Measurements from ENCODE around the gene FMN2.

FMN2 gene

GRCh38 chr1:240498335-240498734 lies 406.7 kb downstream of the FMN2 start:
- DNase-seq (ENCODE audit: low read depth) = no peak
- H3K4me3 ChIP-seq (ENCODE audit: control insufficient read depth, low read depth, low read length) = no peak overlapping the region
- TF ChIP-seq CTCF (conservative IDR thresholded peaks at IDR 0.05; ENCODE audit: control insufficient read depth, insufficient read depth, low read depth, low read length) = no peak

GRCh38 chr1:240499012-240499411 lies 407.3 kb downstream of the FMN2 start:
- peak; percentile 66 for DNase-seq (ENCODE audit: low read depth)
- TF ChIP-seq CTCF (conservative IDR thresholded peaks at IDR 0.05; ENCODE audit: control insufficient read depth, insufficient read depth, low read depth, low read length) = no peak

GRCh38 chr1:240500647-240501046 lies 409.0 kb downstream of the FMN2 start:
- DNase-seq (ENCODE audit: low read depth) = no peak
- TF ChIP-seq CTCF (conservative IDR thresholded peaks at IDR 0.05; ENCODE audit: control insufficient read depth, insufficient read depth, low read depth, low read length) = no peak

More at GRCh38 chr1:240499012-240499411, 407.3 kb downstream of the FMN2 start:
- H3K4me3 ChIP-seq (ENCODE audit: control insufficient read depth, low read depth, low read length) = no peak overlapping the region

DNA sequence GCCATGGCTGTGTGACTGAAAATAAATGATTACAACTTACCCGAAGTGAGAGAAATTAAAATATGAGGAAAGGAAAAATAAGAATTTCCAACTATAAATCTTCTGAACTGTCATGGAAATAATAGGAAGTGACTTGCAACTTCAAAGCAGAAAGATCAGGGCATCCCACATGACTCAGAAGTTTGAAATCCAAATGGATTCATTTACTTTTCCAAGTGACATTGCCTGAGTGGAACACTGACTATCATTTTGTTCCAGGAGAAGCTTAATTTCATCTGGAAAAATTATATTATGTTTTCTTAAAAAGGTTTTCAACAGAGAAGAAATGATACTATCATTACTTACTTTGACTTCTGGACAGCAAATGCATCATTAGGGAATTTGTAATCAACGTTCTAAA lies 409.4 kb downstream of the FMN2 start:
- DNase-seq (ENCODE audit: low read depth) = peak; percentile 46
- TF ChIP-seq CTCF (conservative IDR thresholded peaks at IDR 0.05; ENCODE audit: control insufficient read depth, insufficient read depth, low read depth, low read length) = no peak

More at GRCh38 chr1:240500647-240501046, 409.0 kb downstream of the FMN2 start:
- no peak overlapping the region for H3K4me3 ChIP-seq (ENCODE audit: control insufficient read depth, low read depth, low read length)

DNA sequence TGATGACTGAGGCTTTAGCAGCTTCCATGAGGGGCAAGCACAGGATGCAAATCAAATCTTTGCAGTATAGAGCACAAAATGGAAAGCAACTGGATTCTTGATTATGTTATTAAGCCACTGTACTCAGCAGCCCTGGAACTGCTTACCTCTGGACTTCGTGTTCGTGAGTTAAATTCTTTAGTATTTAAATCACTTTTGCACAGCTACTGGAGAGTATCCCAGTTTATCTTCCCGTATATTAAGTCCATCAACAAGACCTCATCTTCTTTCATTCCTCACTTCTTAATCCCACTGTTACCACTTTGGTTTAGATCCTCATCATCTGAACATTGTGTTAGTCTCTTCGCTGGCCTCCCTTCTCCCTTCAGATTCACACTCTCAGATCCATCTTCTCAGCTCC lies 411.4 kb downstream of the FMN2 start:
- no peak overlapping the region for H3K4me3 ChIP-seq (ENCODE audit: control insufficient read depth, low read depth, low read length)
- DNase-seq (ENCODE audit: low read depth) = no peak
- TF ChIP-seq CTCF (conservative IDR thresholded peaks at IDR 0.05; ENCODE audit: control insufficient read depth, insufficient read depth, low read depth, low read length) = no peak

More for the DNA sequence above, 409.4 kb downstream of the FMN2 start:
- H3K4me3 ChIP-seq (ENCODE audit: control insufficient read depth, low read depth, low read length) = no peak overlapping the region

- no peak for DNase-seq (ENCODE audit: low read depth)
- no peak for TF ChIP-seq CTCF (conservative IDR thresholded peaks at IDR 0.05; ENCODE audit: control insufficient read depth, insufficient read depth, low read depth, low read length)
Measured at GRCh38 chr1:240503558-240503957, 411.9 kb downstream of the FMN2 start.

DNA sequence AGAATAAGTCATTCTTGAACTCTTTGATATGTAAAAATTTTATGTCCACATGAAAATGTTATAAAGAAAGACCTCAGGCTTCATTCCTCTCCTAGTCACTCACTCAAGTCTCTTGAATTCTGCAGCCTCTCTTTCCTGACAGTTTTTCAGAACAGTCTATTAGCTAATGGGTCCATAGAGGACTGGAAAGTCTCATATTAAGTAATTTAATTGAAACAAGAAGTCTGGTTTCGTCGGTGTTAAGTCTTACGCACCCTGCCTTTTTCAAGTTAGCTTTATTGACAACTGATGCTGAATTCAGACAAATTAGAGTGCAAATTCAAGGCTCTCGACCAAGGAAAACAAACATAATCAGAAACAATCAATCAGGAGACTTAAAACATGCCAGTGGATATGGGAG lies 414.5 kb downstream of the FMN2 start:
- no peak for TF ChIP-seq CTCF (conservative IDR thresholded peaks at IDR 0.05; ENCODE audit: control insufficient read depth, insufficient read depth, low read depth, low read length)
- no peak overlapping the region for H3K4me3 ChIP-seq (ENCODE audit: control insufficient read depth, low read depth, low read length)
- DNase-seq (ENCODE audit: low read depth) = no peak

More at GRCh38 chr1:240503558-240503957, 411.9 kb downstream of the FMN2 start:
- H3K4me3 ChIP-seq (ENCODE audit: control insufficient read depth, low read depth, low read length) = no peak overlapping the region

Data from fibroblast of mammary gland (primary cell).